IPS-18a (cell line): ENCODE data around the gene OR10J1.
"Not testable (repeated sequence)": the region's sequence is repeated elsewhere in the genome, so short reads cannot be mapped to it uniquely, and the experiment has no call there.

Source experiments
- H3K27ac ChIP-seq: one replicate; pipeline ENCODE4 v1.5.1; 2013; ENCODE audit warnings: low read length
- H3K27me3 ChIP-seq: one replicate; pipeline ENCODE4 v1.6.1; 2013; ENCODE audit warnings: mild to moderate bottlenecking, low read length; ENCODE audit not compliant: control insufficient read depth, insufficient read depth
- H3K36me3 ChIP-seq: one replicate; pipeline ENCODE4 v1.6.1; 2013; ENCODE audit warnings: low read depth, low read length; ENCODE audit not compliant: control insufficient read depth
- H3K4me1 ChIP-seq: one replicate; pipeline ENCODE4 v1.6.1; 2013; ENCODE audit warnings: low read depth, low read length; ENCODE audit not compliant: control insufficient read depth
- H3K4me3 ChIP-seq: one replicate; pipeline ENCODE4 v1.5.1; 2013; ENCODE audit warnings: low read length
- H3K9ac ChIP-seq: one replicate; pipeline ENCODE4 v1.6.1; 2013; ENCODE audit warnings: mild to moderate bottlenecking, low read length, moderate library complexity
- H3K9me3 ChIP-seq: one replicate; pipeline ENCODE4 v1.6.1; 2013; ENCODE audit warnings: low read depth, low read length; ENCODE audit not compliant: control insufficient read depth

OR10J1 gene

GRCh38 chr1:159443066-159443750 lies 3.7 kb downstream of the OR10J1 start:
- no peaks in the 10 kb centered on the region for H3K36me3 ChIP-seq

DNA sequence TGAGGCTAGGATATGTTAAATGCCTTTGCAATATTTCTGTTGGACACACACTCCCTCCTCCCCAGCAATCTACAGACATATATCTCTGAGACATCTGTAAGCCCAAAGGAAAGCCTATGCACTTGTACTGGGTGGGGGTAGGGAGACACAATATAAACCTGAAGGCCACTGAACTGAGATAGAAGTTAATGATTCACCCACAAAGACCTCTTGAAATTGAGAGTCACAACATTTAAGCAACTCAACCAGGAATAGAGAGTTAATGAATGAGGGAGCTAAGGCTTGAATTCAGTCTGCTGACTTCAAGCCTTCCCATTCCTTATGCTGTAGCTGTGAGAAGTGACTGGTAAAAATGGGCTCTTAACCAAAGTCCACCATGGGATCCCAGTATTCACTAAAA lies 5.0 kb downstream of the OR10J1 start:
- H3K9ac ChIP-seq: no peak overlapping the region
- H3K36me3 ChIP-seq: no peaks in the 10 kb centered on the region
- no peaks in the 10 kb centered on the region for H3K27me3 ChIP-seq
- H3K9me3 ChIP-seq: peaks cover 3% of the 10 kb centered on the region
- H3K4me3 ChIP-seq: no peak overlapping the region
- H3K27ac ChIP-seq: no peak overlapping the region
- no peaks in the 10 kb centered on the region for H3K4me1 ChIP-seq

More at GRCh38 chr1:159443066-159443750, 3.7 kb downstream of the OR10J1 start:
- H3K27me3 ChIP-seq: no peaks in the 10 kb centered on the region
- no peak overlapping the region for H3K4me3 ChIP-seq
- peaks cover 3% of the 10 kb centered on the region for H3K9me3 ChIP-seq
- H3K27ac ChIP-seq: no peak overlapping the region
- H3K9ac ChIP-seq: no peak overlapping the region
- no peaks in the 10 kb centered on the region for H3K4me1 ChIP-seq

GRCh38 chr1:159448181-159448580 lies 8.7 kb downstream of the OR10J1 start:
- H3K4me1 ChIP-seq: no peaks in the 10 kb centered on the region
- H3K9ac ChIP-seq: no peak overlapping the region
- H3K27me3 ChIP-seq: no peaks in the 10 kb centered on the region
- H3K9me3 ChIP-seq: peaks cover 13% of the 10 kb centered on the region
- no peaks in the 10 kb centered on the region for H3K36me3 ChIP-seq
- no peak overlapping the region for H3K4me3 ChIP-seq
- H3K27ac ChIP-seq: no peak overlapping the region

- H3K4me3 ChIP-seq, H3K27me3 ChIP-seq, H3K4me1 ChIP-seq, H3K27ac ChIP-seq, H3K9ac ChIP-seq, H3K36me3 ChIP-seq: not testable (repeated sequence)
- H3K9me3 ChIP-seq: peaks cover 13% of the 10 kb centered on the region
Observed at GRCh38 chr1:159449605-159450004, 10.1 kb downstream of the OR10J1 start.

DNA sequence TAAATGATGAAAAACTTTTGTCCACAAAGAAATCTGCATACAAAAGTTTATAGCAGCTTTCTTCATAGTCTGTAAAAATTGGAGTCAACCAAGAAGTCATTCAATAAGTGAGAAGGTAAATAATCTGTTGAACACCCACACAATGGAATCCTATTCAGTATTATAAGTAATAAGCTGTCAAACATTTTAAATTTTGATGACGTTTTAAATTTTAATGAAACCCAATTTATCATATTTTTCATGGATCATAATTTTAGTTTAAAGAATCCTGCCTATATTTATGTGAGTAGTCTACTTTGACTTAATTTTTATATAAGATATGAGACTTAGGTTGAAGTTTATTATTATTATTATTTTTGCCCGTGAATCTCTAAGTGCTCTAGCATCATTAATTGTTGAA lies 20.0 kb downstream of the OR10J1 start:
- H3K36me3 ChIP-seq: no peaks in the 10 kb centered on the region
- H3K27ac ChIP-seq: no peak overlapping the region
- no peaks in the 10 kb centered on the region for H3K9me3 ChIP-seq
- no peaks in the 10 kb centered on the region for H3K27me3 ChIP-seq
- no peaks in the 10 kb centered on the region for H3K4me1 ChIP-seq
- no peak overlapping the region for H3K4me3 ChIP-seq
- no peak overlapping the region for H3K9ac ChIP-seq

DNA sequence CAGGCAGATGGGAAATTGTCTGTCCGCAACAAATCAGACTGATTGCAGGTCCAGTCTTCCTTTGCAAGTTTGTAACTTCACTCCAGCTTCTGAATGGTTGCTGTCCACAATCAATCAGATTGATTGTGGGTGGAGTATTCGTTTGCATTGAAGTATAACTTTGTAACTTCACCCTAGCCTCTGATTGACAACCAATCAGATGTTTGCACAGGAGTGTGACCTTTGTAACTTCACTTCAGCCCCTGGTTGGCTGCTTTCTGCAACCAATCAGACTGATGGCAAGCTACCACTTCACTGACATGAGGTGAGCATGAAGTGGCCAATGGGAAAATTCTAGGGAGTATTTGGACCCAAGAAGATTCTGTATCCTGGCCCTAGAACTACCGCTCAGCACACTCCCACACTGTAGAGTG lies 25.7 kb downstream of the OR10J1 start:
- Histone ChIP-seq H3K9me3 (no peaks in the 10 kb centered on the region), H3K27ac (no peak overlapping the region), H3K27me3 (no peaks in the 10 kb centered on the region), H3K9ac (no peak overlapping the region), H3K4me3 (no peak overlapping the region), H3K36me3 (no peaks in the 10 kb centered on the region), H3K4me1 (no peaks in the 10 kb centered on the region)

DNA sequence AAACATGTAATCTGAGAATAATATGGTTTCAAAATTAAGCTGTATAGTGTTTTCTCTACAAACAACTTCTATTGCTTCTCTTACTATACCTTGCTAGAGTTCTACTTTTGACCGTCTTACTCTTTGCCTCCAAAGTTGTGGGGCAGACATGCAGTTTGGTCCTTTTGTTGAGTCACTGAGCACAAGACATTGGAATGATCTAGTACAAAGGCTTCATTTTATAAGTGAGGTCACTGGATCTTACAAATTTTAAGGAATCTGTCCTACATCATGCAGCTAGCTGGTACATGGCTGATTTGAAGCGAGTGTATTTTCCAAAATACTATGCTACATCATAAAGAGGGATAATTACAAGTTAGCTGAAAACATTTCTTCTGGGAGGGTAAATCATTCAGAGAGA lies 28.8 kb downstream of the OR10J1 start:
- Histone ChIP-seq H3K4me1 (no peaks in the 10 kb centered on the region), H3K27ac (no peak overlapping the region), H3K4me3 (no peak overlapping the region), H3K9ac (no peak overlapping the region), H3K36me3 (no peaks in the 10 kb centered on the region), H3K27me3 (no peaks in the 10 kb centered on the region), H3K9me3 (no peaks in the 10 kb centered on the region)

GRCh38 chr1:159469921-159470533 lies 30.5 kb downstream of the OR10J1 start:
- no peak overlapping the region for H3K9ac ChIP-seq
- no peaks in the 10 kb centered on the region for H3K4me1 ChIP-seq
- no peak overlapping the region for H3K4me3 ChIP-seq
- no peaks in the 10 kb centered on the region for H3K27me3 ChIP-seq
- H3K36me3 ChIP-seq: no peaks in the 10 kb centered on the region
- no peaks in the 10 kb centered on the region for H3K9me3 ChIP-seq
- no peak overlapping the region for H3K27ac ChIP-seq

- H3K36me3 ChIP-seq: no peaks in the 10 kb centered on the region
- H3K27me3 ChIP-seq: no peaks in the 10 kb centered on the region
- no peak overlapping the region for H3K9ac ChIP-seq
- no peak overlapping the region for H3K27ac ChIP-seq
- H3K4me3 ChIP-seq: no peak overlapping the region
- H3K4me1 ChIP-seq: no peaks in the 10 kb centered on the region
- H3K9me3 ChIP-seq: no peaks in the 10 kb centered on the region
Observed at GRCh38 chr1:159473335-159473734, 33.8 kb downstream of the OR10J1 start.

DNA sequence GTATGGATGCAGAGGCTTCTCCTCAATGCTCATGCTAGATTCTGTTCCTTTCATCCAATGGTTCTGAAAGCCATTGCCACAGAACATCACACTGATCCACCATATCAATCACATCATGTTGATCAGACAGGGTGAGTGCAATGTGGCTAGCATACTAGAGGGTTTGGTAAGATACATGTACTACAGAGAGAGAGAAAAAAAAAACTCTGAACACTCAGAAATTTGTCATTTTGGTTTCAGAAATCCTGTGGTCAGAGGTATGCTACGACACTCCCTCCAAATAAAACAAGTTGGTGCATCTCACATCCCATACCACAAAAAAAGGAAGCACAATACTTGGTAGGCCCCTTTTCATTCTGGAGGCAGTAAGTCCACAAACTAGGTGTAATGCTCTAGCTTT lies 35.4 kb downstream of the OR10J1 start:
- no peak overlapping the region for H3K4me3 ChIP-seq
- no peaks in the 10 kb centered on the region for H3K9me3 ChIP-seq
- H3K9ac ChIP-seq: no peak overlapping the region
- H3K4me1 ChIP-seq: no peaks in the 10 kb centered on the region
- H3K36me3 ChIP-seq: no peaks in the 10 kb centered on the region
- H3K27ac ChIP-seq: no peak overlapping the region
- H3K27me3 ChIP-seq: no peaks in the 10 kb centered on the region

GRCh38 chr1:159483501-159483900 lies 44.0 kb downstream of the OR10J1 start:
- H3K9me3 ChIP-seq: no peaks in the 10 kb centered on the region
- no peaks in the 10 kb centered on the region for H3K36me3 ChIP-seq
- no peaks in the 10 kb centered on the region for H3K27me3 ChIP-seq
- H3K9ac ChIP-seq: no peak overlapping the region
- no peak overlapping the region for H3K4me3 ChIP-seq
- no peaks in the 10 kb centered on the region for H3K4me1 ChIP-seq
- no peak overlapping the region for H3K27ac ChIP-seq
